Caco-2 (cell line): Measurements from ENCODE around the gene LRRC49. TPM values are rescaled to one million over a fixed set of nuclear protein-coding genes. Genes with fewer than 3 reads are reported as not detected.
A peak's percentile ranks its signal among the peaks of the same experiment; 100 is the strongest.

Source experiments
- BruUV-seq: library from RNA; stranded (reverse); fragments of 400-500 nt; replicated peaks from 2 replicates; lab custom pipeline; 2021; lab: Mats Ljungman, UMichigan
- CTCF ChIA-PET: fragments of 300-600 bp; sonication (Branson Sonifier 250); formaldehyde crosslinking; loops from one replicate; lab custom pipeline; 2022; ENCODE audit warnings: antibody characterized with exemption; lab: Charles Lee
- POLR2A ChIA-PET: fragments of 300-600 bp; sonication (Branson Sonifier 250); formaldehyde crosslinking; loops from one replicate; lab custom pipeline; 2022; ENCODE audit warnings: antibody characterized with exemption; lab: Charles Lee
- DNase-seq, 2 experiments: peaks; one replicate each; pipeline versions ENCODE4 v3.0.0 to v3.0.0-alpha.2; 2020 to 2022
- H3K27me3 ChIP-seq: replicated peaks from 2 replicates; pipeline ENCODE4 v1.6.0; 2011; ENCODE audit warnings: low read length; ENCODE audit not compliant: control insufficient read depth, insufficient read depth
- H3K36me3 ChIP-seq: 2 replicates; pipeline ENCODE4 v1.5.1; 2011; ENCODE audit warnings: low read length; ENCODE audit not compliant: control insufficient read depth, insufficient read depth
- H3K4me1 ChIP-seq: fragments of 250-450 bp; sonication (Bioruptor Pico); 2 replicates; pipeline ENCODE4 v1.5.1; 2020; ENCODE audit warnings: mild to moderate bottlenecking
- H3K4me3 ChIP-seq: 2 replicates; pipeline ENCODE4 v1.5.1; 2011; ENCODE audit warnings: low read depth, mild to moderate bottlenecking, control low read depth, low read length
- H3K9me3 ChIP-seq: fragments of 250-450 bp; sonication (Bioruptor Pico); 2 replicates; pipeline ENCODE4 v1.5.1; 2020; ENCODE audit warnings: mild to moderate bottlenecking, moderate library complexity
- H3K27ac Mint-ChIP-seq: one replicate; pipeline ENCODE4 v1.8.0; 2022; ENCODE audit warnings: mixed read lengths; ENCODE audit not compliant: unreplicated experiment
- H3K27me3 Mint-ChIP-seq: one replicate; pipeline ENCODE4 v1.8.0; 2022; ENCODE audit warnings: mixed read lengths; ENCODE audit not compliant: insufficient read depth, unreplicated experiment
- H3K36me3 Mint-ChIP-seq: one replicate; pipeline ENCODE4 v1.8.0; 2022; ENCODE audit warnings: mild to moderate bottlenecking, mixed read lengths; ENCODE audit not compliant: insufficient read depth, unreplicated experiment
- H3K4me1 Mint-ChIP-seq: one replicate; pipeline ENCODE4 v1.8.0; 2022; ENCODE audit warnings: low read depth, mixed read lengths; ENCODE audit not compliant: unreplicated experiment
- H3K4me3 Mint-ChIP-seq: one replicate; pipeline ENCODE4 v1.8.0; 2022; ENCODE audit warnings: mild to moderate bottlenecking, moderate library complexity, mixed read lengths; ENCODE audit not compliant: unreplicated experiment
- H3K9me3 Mint-ChIP-seq: one replicate; pipeline ENCODE4 v1.8.0; 2022; ENCODE audit warnings: mixed read lengths; ENCODE audit not compliant: unreplicated experiment
- intact Hi-C: fragments of 100-400 bp; cut with micrococcal nuclease; formaldehyde crosslinking; loops from one replicate; pipeline ENCODE4 v1.10.0; 2022; ENCODE audit not compliant: unreplicated experiment
- total RNA-seq: library from RNA; stranded (reverse); gene quantifications from 2 replicates; pipeline ENCODE4 v1.2.3, GENCODE V29; 2022
- TF ChIP-seq, protein P1 (sequence below), 2 experiments: fragments of 200-600 bp in 1 of 2; IDR thresholded peaks; 1 replicate in 1 of 2; 2 replicates in 1 of 2; pipeline versions ENCODE4 v1.5.1 to v1.8.0; 2011 to 2022; ENCODE audit warnings: antibody characterized with exemption in 1 of 2, control low read depth in 1 of 2, inconsistent platforms in 1 of 2, low read depth in 1 of 2, low read length in 1 of 2, mild to moderate bottlenecking in 1 of 2, moderate library complexity in 1 of 2; ENCODE audit not compliant: insufficient read depth in 1 of 2, severe bottlenecking in 1 of 2, unreplicated experiment in 1 of 2

The LRRC49 gene
- total RNA-seq, 1 experiment from 2014 or later: 0.82 TPM

DNA sequence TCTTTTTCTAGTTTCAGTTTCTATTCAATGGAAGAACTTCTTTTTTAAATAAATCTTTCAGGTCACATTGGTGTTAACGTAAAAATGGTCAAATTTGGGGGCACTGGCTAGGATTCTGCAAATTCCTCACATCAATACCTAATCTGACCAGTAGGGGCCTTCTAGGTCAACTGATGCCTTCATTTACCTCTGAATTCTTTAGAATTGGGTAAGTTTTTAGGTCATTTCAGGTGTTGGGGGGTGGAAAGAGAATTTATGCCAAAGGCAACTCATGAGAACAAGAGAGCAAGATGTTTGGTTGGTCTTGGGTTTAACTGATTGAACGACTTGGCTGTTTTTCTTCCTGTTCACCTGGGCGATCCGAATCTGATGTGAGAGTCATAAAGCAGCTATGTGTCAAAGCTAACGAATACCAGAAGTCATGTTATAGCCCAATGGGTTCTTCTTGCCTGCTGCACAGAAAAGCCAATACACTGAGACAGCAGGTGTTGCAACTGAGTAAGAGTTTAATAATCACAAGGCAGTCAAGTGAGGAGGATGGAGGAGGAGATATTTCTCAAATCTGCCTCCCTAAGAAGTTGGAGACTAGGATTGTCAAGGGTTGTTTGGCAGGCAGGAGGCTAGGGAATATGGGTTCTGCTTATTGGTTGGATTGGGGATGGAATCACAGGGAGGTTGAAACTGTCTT lies 15.3 kb downstream of the LRRC49 start:
- no peak for DNase-seq
- POLR2A ChIA-PET: no interaction called here
- intact Hi-C loops: no loop called here
- TF ChIP-seq, protein P1, sequence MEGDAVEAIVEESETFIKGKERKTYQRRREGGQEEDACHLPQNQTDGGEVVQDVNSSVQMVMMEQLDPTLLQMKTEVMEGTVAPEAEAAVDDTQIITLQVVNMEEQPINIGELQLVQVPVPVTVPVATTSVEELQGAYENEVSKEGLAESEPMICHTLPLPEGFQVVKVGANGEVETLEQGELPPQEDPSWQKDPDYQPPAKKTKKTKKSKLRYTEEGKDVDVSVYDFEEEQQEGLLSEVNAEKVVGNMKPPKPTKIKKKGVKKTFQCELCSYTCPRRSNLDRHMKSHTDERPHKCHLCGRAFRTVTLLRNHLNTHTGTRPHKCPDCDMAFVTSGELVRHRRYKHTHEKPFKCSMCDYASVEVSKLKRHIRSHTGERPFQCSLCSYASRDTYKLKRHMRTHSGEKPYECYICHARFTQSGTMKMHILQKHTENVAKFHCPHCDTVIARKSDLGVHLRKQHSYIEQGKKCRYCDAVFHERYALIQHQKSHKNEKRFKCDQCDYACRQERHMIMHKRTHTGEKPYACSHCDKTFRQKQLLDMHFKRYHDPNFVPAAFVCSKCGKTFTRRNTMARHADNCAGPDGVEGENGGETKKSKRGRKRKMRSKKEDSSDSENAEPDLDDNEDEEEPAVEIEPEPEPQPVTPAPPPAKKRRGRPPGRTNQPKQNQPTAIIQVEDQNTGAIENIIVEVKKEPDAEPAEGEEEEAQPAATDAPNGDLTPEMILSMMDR (IDR thresholded peaks at IDR 0.05; ENCODE audit: insufficient read depth in 1 of 2, low read depth in 1 of 2, low read length in 1 of 2, severe bottlenecking in 1 of 2, unreplicated experiment in 1 of 2): peak in 1 of 2 experiments; percentile 44
- Mint-ChIP-seq H3K4me1 (peaks cover 2% of the 10 kb centered on the region), H3K4me3 (no peak overlapping the region), H3K27ac (no peak overlapping the region), H3K27me3 (no peaks in the 10 kb centered on the region), H3K36me3 (no peaks in the 10 kb centered on the region), H3K9me3 (peaks cover 55% of the 10 kb centered on the region)
- no peaks in the 10 kb centered on the region; the same call in 1 of the 2 replicates for H3K4me1 ChIP-seq
- BruUV-seq: no TSS peak
- H3K9me3 ChIP-seq: peaks cover 16% of the 10 kb centered on the region
- H3K27me3 ChIP-seq: no peaks in the 10 kb centered on the region
- CTCF ChIA-PET: interaction anchor here (1.0 kb wide), 1 partner anchor 339 kb away, joined by 3 read pairs; no protein-coding TSS in a partner anchor
- H3K36me3 ChIP-seq: no peaks in the 10 kb centered on the region
- H3K4me3 ChIP-seq: no peak overlapping the region

DNA sequence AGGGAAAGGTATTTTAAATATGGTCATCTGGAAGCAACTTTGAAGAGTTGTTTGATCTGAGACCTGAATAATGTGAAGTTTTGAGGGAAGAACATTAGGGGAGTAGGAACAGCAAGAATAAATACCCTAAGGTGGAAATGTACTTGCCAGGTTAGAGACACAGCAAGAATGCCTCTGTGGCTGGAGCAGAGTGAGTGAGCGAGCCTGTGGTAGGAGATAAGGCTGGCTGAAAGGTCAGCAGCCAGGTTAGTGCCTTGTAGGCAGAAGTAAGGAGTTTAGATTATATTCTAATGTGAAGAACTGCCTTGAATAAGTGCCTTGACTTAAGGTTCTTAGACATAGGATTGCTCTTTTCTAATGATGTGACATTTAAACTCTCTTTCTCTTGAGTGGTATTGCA lies 18.3 kb downstream of the LRRC49 start:
- Mint-ChIP-seq H3K27ac (no peak overlapping the region), H3K9me3 (peaks cover 48% of the 10 kb centered on the region), H3K4me3 (no peak overlapping the region), H3K4me1 (no peaks in the 10 kb centered on the region), H3K27me3 (no peaks in the 10 kb centered on the region), H3K36me3 (no peaks in the 10 kb centered on the region)
- no peaks in the 10 kb centered on the region for H3K36me3 ChIP-seq
- no TSS peak for BruUV-seq
- DNase-seq: no peak
- TF ChIP-seq, protein P1 (IDR thresholded peaks at IDR 0.05; ENCODE audit: insufficient read depth in 1 of 2, low read depth in 1 of 2, low read length in 1 of 2, severe bottlenecking in 1 of 2, unreplicated experiment in 1 of 2): no peak
- POLR2A ChIA-PET: no interaction called here
- no peaks in the 10 kb centered on the region; the same call in 1 of the 2 replicates for H3K4me1 ChIP-seq
- CTCF ChIA-PET: interaction anchor here (0.6 kb wide), 1 partner anchor 686 kb away, joined by 3 read pairs; no protein-coding TSS in a partner anchor
- H3K27me3 ChIP-seq: no peaks in the 10 kb centered on the region
- intact Hi-C loops: no loop called here
- H3K4me3 ChIP-seq: no peak overlapping the region
- peaks cover 13% of the 10 kb centered on the region for H3K9me3 ChIP-seq

DNA sequence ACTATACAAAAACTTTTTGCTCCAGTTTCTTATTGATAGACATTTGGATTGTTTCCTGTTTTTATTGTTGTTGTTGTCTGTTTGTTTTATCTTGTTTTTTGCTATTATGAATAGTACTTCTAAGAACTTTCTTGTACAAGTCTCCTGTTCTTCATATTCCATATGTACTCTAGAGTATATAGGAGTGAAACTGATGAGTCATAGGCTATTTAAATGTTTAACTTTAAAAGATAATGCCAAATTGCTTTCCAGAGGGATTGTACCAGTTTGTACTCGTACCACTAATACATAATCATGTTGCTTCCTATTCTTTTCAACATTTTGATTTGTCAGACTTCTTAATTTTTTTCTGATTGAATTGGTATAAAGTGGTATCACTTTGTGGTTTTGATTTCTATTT lies 19.6 kb downstream of the LRRC49 start:
- no peak for DNase-seq
- intact Hi-C loops: no loop called here
- H3K27me3 ChIP-seq: no peaks in the 10 kb centered on the region
- no peak overlapping the region for H3K4me3 ChIP-seq
- H3K4me3 Mint-ChIP-seq: no peak overlapping the region
- no peak overlapping the region for H3K27ac Mint-ChIP-seq
- ChIA-PET CTCF (interaction anchor here (0.5 kb wide), 1 partner anchor 874 kb away, joined by 3 read pairs; no protein-coding TSS in a partner anchor), POLR2A (no interaction called here)
- H3K36me3 ChIP-seq: no peaks in the 10 kb centered on the region
- H3K36me3 Mint-ChIP-seq: no peaks in the 10 kb centered on the region
- H3K9me3 Mint-ChIP-seq: peaks cover 36% of the 10 kb centered on the region
- TF ChIP-seq, protein P1 (IDR thresholded peaks at IDR 0.05; ENCODE audit: insufficient read depth in 1 of 2, low read depth in 1 of 2, low read length in 1 of 2, severe bottlenecking in 1 of 2, unreplicated experiment in 1 of 2): no peak
- no TSS peak for BruUV-seq
- no peaks in the 10 kb centered on the region; the same call in 1 of the 2 replicates for H3K4me1 ChIP-seq
- peaks cover 13% of the 10 kb centered on the region for H3K9me3 ChIP-seq
- H3K27me3 Mint-ChIP-seq: no peaks in the 10 kb centered on the region
- H3K4me1 Mint-ChIP-seq: no peaks in the 10 kb centered on the region
